ENCODE data around the gene SH2B2.
"Not testable (repeated sequence)": the region's sequence is repeated elsewhere in the genome, so short reads cannot be mapped to it uniquely, and the experiment has no call there.

SH2B2 gene

DNA sequence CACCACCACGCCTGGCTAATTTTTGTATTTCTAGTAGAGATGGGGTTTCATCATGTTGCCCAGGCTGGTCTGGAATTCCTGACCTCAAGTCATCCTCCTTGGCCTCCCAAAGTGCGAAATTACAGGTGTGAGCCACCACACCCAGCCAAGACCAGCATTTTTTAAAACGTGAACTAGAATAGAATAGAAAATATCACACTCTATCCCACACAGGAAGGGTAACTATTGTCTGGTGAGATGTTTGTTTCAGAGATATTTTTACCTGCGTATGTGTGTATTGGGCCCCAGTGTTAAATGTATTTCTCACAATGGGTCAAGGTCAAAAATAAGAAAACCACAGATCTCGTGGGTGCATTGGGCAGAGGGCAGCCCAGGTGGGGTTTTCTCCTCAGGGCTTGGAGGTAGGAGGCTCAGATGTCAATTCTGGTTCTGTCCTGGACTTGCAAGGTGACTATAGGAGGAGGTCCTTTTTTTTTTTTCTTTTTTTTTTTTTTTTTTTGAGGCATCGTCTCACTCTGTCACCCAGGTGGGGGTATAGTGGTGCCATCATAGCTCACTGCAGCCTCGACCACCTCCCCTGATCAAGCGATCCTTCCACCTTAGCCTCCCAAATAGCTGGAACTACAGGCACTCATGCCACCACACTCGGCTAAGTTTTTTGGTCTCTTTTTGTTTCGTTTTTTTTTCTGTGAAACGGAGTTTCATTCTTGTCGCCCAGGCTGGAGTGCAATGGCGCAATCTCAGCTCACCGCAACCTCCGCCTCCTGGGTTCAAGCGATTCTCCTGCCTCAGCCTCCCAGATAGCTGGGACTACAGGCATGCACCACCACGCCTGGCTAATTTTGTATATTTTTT lies 19.0 kb downstream of the SH2B2 start:
- no peak for DNase-seq (ENCODE audit: low read depth in 2 of 2)

GRCh38 chr7:102306916-102307677 lies 20.4 kb downstream of the SH2B2 start:
- no peak for DNase-seq (ENCODE audit: low read depth in 2 of 2)

DNA sequence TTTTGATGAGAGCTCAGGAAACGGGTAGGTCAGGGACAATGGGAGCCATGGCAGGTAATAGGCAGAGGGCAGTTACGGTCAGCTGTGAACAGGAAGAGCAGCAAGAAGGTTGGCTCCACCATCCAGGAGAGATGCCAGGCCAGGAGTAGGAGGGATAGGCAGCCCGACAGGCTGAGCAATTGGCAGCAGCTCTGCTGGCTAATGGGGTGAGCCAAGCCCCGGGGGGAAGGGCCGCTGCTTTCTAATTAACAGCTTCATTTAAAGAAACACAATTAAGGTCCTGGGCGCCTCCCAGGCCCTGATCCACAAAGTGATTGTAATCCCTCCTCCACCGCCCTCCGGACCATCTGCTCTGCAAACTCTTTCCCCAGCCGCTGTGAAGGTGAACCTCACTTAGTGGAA lies 23.7 kb downstream of the SH2B2 start:
- no peak for DNase-seq (ENCODE audit: low read depth in 2 of 2)

GRCh38 chr7:102312317-102312716 lies 25.6 kb downstream of the SH2B2 start:
- DNase-seq (ENCODE audit: low read depth in 2 of 2), result no peak

- DNase-seq (ENCODE audit: low read depth in 2 of 2), result no peak
These were observed 27.5 kb downstream of the SH2B2 start for GRCh38 chr7:102313997-102314780.

GRCh38 chr7:102317231-102318059 lies 30.8 kb downstream of the SH2B2 start:
- no peak for DNase-seq (ENCODE audit: low read depth in 2 of 2)

DNA sequence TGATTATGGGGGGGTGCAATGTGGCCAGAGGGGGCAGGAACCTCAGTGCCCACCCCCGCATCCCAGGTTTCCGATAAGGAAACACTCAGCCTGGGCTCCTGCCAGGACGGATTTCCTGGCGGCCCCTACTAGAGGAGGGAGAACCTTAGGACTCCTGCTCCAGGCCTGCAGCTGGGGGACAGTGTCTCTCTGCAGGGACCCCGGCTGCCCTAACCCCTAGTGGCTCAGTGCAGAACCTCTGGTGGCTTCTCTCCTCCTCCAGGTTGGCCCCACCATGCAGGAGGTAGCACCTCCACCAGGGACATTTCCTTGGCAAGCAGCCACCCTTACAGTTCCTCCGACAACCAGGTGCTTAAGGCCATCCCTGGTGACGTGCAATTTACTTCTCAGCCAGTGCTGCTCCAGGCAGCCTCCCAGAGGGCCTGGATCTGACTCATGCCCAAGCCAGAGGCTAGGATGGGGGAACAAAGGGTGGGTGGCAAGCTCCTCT lies 31.9 kb downstream of the SH2B2 start:
- DNase-seq (ENCODE audit: low read depth in 2 of 2), result no peak

DNA sequence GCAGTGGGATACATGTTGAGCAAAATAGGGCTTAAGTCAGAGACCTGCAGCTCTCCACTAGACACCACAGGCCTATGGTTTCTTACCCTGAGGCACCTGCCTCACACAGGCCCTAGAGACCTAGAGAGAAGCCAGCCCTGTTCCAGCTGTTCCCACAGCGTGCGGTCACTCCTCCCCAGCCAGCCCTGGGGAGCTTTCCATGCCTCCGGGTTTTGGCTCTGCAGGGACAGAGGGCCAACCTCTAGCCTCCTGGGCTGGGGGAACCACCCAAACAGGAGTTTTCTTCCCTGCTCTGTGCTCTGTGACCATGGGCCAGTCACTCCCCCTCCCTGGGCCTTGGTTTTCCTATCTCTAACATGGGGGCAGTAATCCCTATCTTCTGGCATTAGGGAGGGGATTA lies 33.0 kb downstream of the SH2B2 start:
- DNase-seq (ENCODE audit: low read depth in 2 of 2), result no peak

DNA sequence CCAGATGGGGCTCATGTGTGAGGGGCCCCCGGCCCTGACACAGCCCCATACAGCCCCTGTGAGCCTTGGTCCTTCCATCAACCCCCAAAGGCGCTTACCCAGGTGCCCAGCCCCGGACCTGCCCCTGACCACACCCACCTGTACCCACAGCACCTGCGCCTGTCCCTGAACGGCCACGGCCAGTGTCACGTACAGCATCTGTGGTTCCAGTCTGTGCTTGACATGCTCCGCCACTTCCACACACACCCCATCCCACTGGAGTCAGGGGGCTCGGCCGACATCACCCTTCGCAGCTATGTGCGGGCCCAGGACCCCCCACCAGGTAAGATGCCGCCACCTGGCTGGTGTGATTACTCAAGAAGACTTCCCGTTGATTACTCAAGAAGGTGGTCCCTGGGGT lies 33.5 kb downstream of the SH2B2 start:
- no peak for DNase-seq (ENCODE audit: low read depth in 2 of 2)

GRCh38 chr7:102320601-102321350 lies 34.1 kb downstream of the SH2B2 start:
- DNase-seq (ENCODE audit: low read depth in 2 of 2), result no peak

GRCh38 chr7:102321351-102322201 lies 34.9 kb downstream of the SH2B2 start:
- DNase-seq (ENCODE audit: low read depth in 2 of 2), result no peak

DNA sequence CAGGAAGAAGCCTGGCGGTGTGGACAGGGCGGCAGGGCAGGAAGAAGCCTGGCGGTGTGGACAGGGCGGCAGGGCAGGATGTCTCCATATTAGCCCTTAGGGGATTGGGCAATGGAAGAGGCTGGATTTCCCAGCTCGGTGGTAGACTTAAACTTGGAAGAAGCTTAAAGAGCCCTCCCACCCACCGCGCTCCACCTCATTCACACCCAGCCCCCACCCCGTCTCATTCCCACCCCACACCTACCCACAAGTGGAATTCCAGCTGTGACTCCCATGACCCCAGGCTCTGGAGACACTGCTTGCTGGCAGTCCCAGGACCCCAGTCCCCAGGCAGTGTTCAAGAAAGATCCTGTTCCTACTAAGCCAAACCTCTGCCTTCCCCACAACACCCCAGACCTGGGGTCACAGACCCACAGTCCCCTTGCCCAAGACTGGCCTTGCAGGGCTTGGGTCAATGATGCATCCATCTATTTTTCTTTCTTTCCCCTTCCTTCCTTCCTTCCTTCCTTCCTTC lies 35.6 kb downstream of the SH2B2 start:
- no peak for DNase-seq (ENCODE audit: low read depth in 2 of 2)

DNA sequence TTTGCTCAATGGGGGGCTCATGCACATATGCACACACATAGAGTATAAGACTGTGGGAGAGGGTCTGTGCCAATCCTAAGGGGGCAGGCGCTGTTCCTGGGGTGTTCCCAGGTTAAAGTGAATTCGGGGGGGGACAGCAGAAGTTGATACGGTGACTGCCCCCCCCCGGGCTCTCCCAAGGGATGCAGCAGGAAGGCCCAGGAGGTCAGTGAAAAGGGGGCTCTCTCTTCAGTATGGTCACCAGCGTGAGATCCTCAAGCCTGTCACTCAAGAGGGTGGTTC lies 37.2 kb downstream of the SH2B2 start:
- DNase-seq (ENCODE audit: low read depth in 2 of 2), result no peak

DNA sequence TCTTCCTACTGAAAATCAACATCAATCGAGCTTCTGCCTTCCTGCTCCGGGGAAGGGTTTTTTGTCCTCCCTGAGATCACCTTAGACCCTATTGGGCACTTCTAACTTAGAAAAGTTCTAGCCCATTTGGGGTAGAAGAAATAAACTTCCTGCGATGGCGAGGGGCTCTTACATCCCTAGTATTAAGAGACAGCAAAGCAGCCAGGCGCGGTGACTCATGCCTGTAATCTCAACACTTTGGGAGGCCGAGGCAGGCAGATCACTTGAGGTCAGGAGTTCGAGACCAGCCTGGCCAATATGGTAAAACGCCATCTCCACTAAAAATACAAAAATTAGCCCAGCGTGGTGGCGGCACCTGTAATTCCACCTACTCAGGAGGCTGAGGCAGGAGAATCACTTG lies 38.4 kb downstream of the SH2B2 start:
- DNase-seq (ENCODE audit: low read depth in 2 of 2), result not testable (repeated sequence)

DNA sequence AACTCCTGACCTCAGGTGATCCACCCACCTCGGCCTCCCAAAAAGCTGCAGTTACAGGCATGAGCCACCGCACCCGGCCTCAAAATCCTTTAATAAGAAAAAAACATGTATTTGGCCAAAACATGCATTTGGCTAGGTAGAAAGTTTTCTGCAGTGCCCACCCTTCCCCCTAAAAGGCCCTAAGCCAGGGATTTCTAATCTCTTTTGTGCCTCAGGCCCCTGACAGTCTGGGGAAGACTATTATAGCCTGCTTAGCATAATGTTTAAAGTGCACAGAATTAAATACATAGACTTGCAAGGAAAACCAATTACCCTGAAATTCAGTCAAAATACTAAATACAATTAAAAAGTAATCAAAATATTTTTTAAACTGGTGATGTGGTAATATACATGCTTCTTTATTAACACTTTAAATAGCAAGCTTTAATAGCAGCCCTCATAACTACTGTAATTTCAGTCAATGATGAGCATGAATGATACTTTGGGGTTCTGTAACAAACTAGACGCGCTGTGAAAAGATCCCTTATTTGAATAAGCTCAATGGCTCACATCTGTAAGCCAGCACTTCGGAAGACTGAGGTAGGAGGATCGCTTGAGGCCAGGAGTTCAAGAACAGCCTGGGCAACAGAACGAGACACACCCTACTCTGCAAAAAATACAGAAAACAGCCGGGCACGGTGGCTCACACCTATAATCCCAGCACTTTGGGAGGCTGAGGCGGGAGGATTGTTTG lies 39.7 kb downstream of the SH2B2 start:
- no peak for DNase-seq (ENCODE audit: low read depth in 2 of 2)

- not testable (repeated sequence) for DNase-seq (ENCODE audit: low read depth in 2 of 2)
These were observed 40.5 kb downstream of the SH2B2 start for GRCh38 chr7:102327183-102327582.

DNA sequence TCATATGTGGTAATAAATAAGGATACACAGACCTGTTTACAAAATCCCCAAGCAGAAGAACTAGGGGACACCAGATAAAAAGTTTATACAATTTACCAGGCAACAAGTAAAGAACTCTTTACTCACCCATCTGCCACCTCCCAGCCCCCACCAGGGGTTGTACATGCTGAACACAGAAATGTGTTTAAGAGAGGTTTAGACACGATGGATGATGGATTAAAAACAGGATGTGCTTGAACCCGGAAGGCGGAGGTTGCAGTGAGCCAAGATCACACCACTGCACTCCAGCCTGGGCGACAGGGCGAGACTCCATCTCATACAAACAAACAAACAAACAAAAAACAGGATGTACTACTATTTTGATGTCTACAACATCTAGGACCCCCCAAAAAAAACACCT lies 42.2 kb downstream of the SH2B2 start:
- DNase-seq (ENCODE audit: low read depth in 2 of 2), result not testable (repeated sequence)

GRCh38 chr7:102329366-102329765 lies 42.7 kb downstream of the SH2B2 start:
- not testable (repeated sequence) for DNase-seq (ENCODE audit: low read depth in 2 of 2)
